ENCODE data around the gene BRS3.

BRS3 gene

GRCh38 chrX:136457303-136457917 is 30.3 kb upstream of the BRS3 start:
- no peak for DNase-seq
- no peak overlapping the region for H3K18ac ChIP-seq (ENCODE audit: low read length)
- no peaks in the 10 kb centered on the region for H3K27me3 ChIP-seq (ENCODE audit: insufficient read depth, low read length, poor library complexity)
- no peak overlapping the region for H2BK15ac ChIP-seq (replicated peaks; ENCODE audit: low read depth)
- H2BK120ac ChIP-seq (ENCODE audit: low read depth, low read length), result no peak overlapping the region
- H4K8ac ChIP-seq (ENCODE audit: low read depth, low read length), result no peak overlapping the region
- no peak overlapping the region for H3K27ac ChIP-seq (ENCODE audit: low read depth, low read length)
- no peaks in the 10 kb centered on the region for H3K4me1 ChIP-seq (ENCODE audit: control insufficient read depth, low read depth, low read length)
- H3K4me3 ChIP-seq (ENCODE audit: low read length), result no peak overlapping the region
- H3K9ac ChIP-seq (ENCODE audit: low read length), result no peak overlapping the region
- H2AK5ac ChIP-seq (ENCODE audit: low read length), result no peak overlapping the region
- no peak overlapping the region for H4K5ac ChIP-seq (ENCODE audit: low read length)
- no peaks in the 10 kb centered on the region for H3K79me2 ChIP-seq (ENCODE audit: control insufficient read depth, insufficient read depth, low read length)
- H3K23ac ChIP-seq (ENCODE audit: low read length), result no peak overlapping the region
- H3K56ac ChIP-seq (ENCODE audit: low read length), result no peak overlapping the region
- no CpG with 5 or more reads among the region's 5 CpGs for WGBS (ENCODE audit: extremely low coverage, insufficient coverage, low lambda C conversion rate)
- no peak overlapping the region for H3K4ac ChIP-seq (ENCODE audit: low read depth, low read length)
- H2BK5ac ChIP-seq (ENCODE audit: low read length), result no peak overlapping the region
- no peaks in the 10 kb centered on the region for H3K79me1 ChIP-seq (ENCODE audit: low read length)
- H3K4me2 ChIP-seq (ENCODE audit: low read length), result no peak overlapping the region
- no peaks in the 10 kb centered on the region for H3K36me3 ChIP-seq (ENCODE audit: control insufficient read depth, insufficient read depth, low read length)

- H3K36me3 ChIP-seq (ENCODE audit: control insufficient read depth, insufficient read depth, low read length), result no peaks in the 10 kb centered on the region
These were observed 23.2 kb upstream of the BRS3 start for GRCh38 chrX:136464589-136464988.

GRCh38 chrX:136467303-136467702 is 20.4 kb upstream of the BRS3 start:
- no peaks in the 10 kb centered on the region for H3K79me1 ChIP-seq (ENCODE audit: low read length)
- H3K9ac ChIP-seq (ENCODE audit: low read length), result no peak overlapping the region
- no peaks in the 10 kb centered on the region for H3K36me3 ChIP-seq (ENCODE audit: control insufficient read depth, insufficient read depth, low read length)
- no peak overlapping the region for H2BK15ac ChIP-seq (replicated peaks; ENCODE audit: low read depth)
- DNase-seq, result no peak
- H2AK5ac ChIP-seq (ENCODE audit: low read length), result no peak overlapping the region
- H3K27me3 ChIP-seq (ENCODE audit: insufficient read depth, low read length, poor library complexity), result no peaks in the 10 kb centered on the region
- WGBS (ENCODE audit: extremely low coverage, insufficient coverage, low lambda C conversion rate), result no CpG with 5 or more reads among the region's 3 CpGs
- H3K18ac ChIP-seq (ENCODE audit: low read length), result no peak overlapping the region
- no peak overlapping the region for H3K4me3 ChIP-seq (ENCODE audit: low read length)
- H4K8ac ChIP-seq (ENCODE audit: low read depth, low read length), result no peak overlapping the region
- H4K5ac ChIP-seq (ENCODE audit: low read length), result no peak overlapping the region
- no peaks in the 10 kb centered on the region for H3K4me1 ChIP-seq (ENCODE audit: control insufficient read depth, low read depth, low read length)
- no peak overlapping the region for H3K56ac ChIP-seq (ENCODE audit: low read length)
- H3K23ac ChIP-seq (ENCODE audit: low read length), result no peak overlapping the region
- no peaks in the 10 kb centered on the region for H3K79me2 ChIP-seq (ENCODE audit: control insufficient read depth, insufficient read depth, low read length)
- H3K4ac ChIP-seq (ENCODE audit: low read depth, low read length), result no peak overlapping the region
- no peak overlapping the region for H3K4me2 ChIP-seq (ENCODE audit: low read length)
- no peak overlapping the region for H2BK120ac ChIP-seq (ENCODE audit: low read depth, low read length)
- no peak overlapping the region for H3K27ac ChIP-seq (ENCODE audit: low read depth, low read length)
- H2BK5ac ChIP-seq (ENCODE audit: low read length), result no peak overlapping the region

More at GRCh38 chrX:136464589-136464988, 23.2 kb upstream of the BRS3 start:
- Histone ChIP-seq H3K9ac (ENCODE audit: low read length) (no peak overlapping the region), H3K4me3 (ENCODE audit: low read length) (no peak overlapping the region), H3K56ac (ENCODE audit: low read length) (no peak overlapping the region), H2BK5ac (ENCODE audit: low read length) (no peak overlapping the region), H2BK15ac (replicated peaks; ENCODE audit: low read depth) (no peak overlapping the region), H4K8ac (ENCODE audit: low read depth, low read length) (no peak overlapping the region), H3K79me1 (ENCODE audit: low read length) (no peaks in the 10 kb centered on the region), H3K4me2 (ENCODE audit: low read length) (no peak overlapping the region), H3K23ac (ENCODE audit: low read length) (no peak overlapping the region), H2AK5ac (ENCODE audit: low read length) (no peak overlapping the region), H3K79me2 (ENCODE audit: control insufficient read depth, insufficient read depth, low read length) (no peaks in the 10 kb centered on the region), H2BK120ac (ENCODE audit: low read depth, low read length) (no peak overlapping the region), H3K27me3 (ENCODE audit: insufficient read depth, low read length, poor library complexity) (no peaks in the 10 kb centered on the region), H3K4me1 (ENCODE audit: control insufficient read depth, low read depth, low read length) (no peaks in the 10 kb centered on the region), H3K27ac (ENCODE audit: low read depth, low read length) (no peak overlapping the region), H3K4ac (ENCODE audit: low read depth, low read length) (no peak overlapping the region), H4K5ac (ENCODE audit: low read length) (no peak overlapping the region), H3K18ac (ENCODE audit: low read length) (no peak overlapping the region)
- DNase-seq, result no peak
- WGBS (ENCODE audit: extremely low coverage, insufficient coverage, low lambda C conversion rate), result no CpG with 5 or more reads among the region's 3 CpGs

- H3K9ac ChIP-seq (ENCODE audit: low read length), result no peak overlapping the region
- no peaks in the 10 kb centered on the region for H3K36me3 ChIP-seq (ENCODE audit: control insufficient read depth, insufficient read depth, low read length)
- no peak overlapping the region for H2BK120ac ChIP-seq (ENCODE audit: low read depth, low read length)
- H3K4me1 ChIP-seq (ENCODE audit: control insufficient read depth, low read depth, low read length), result no peaks in the 10 kb centered on the region
- no peak overlapping the region for H2AK5ac ChIP-seq (ENCODE audit: low read length)
- no peak overlapping the region for H2BK15ac ChIP-seq (replicated peaks; ENCODE audit: low read depth)
- H3K79me1 ChIP-seq (ENCODE audit: low read length), result no peaks in the 10 kb centered on the region
- no peak overlapping the region for H3K23ac ChIP-seq (ENCODE audit: low read length)
- H2BK5ac ChIP-seq (ENCODE audit: low read length), result no peak overlapping the region
- H4K8ac ChIP-seq (ENCODE audit: low read depth, low read length), result no peak overlapping the region
- no peak overlapping the region for H3K18ac ChIP-seq (ENCODE audit: low read length)
- no peak overlapping the region for H3K4ac ChIP-seq (ENCODE audit: low read depth, low read length)
- H3K56ac ChIP-seq (ENCODE audit: low read length), result no peak overlapping the region
- no peak overlapping the region for H3K27ac ChIP-seq (ENCODE audit: low read depth, low read length)
- H4K5ac ChIP-seq (ENCODE audit: low read length), result no peak overlapping the region
- DNase-seq, result no peak
- WGBS (ENCODE audit: extremely low coverage, insufficient coverage, low lambda C conversion rate), result no CpG with 5 or more reads among the region's 2 CpGs
- no peak overlapping the region for H3K4me3 ChIP-seq (ENCODE audit: low read length)
- H3K79me2 ChIP-seq (ENCODE audit: control insufficient read depth, insufficient read depth, low read length), result no peaks in the 10 kb centered on the region
- H3K27me3 ChIP-seq (ENCODE audit: insufficient read depth, low read length, poor library complexity), result no peaks in the 10 kb centered on the region
- no peak overlapping the region for H3K4me2 ChIP-seq (ENCODE audit: low read length)
These were observed 19.2 kb upstream of the BRS3 start for GRCh38 chrX:136468391-136469103.

GRCh38 chrX:136473663-136474062 is 14.1 kb upstream of the BRS3 start:
- no peak overlapping the region for H2BK15ac ChIP-seq (replicated peaks; ENCODE audit: low read depth)
- no peak overlapping the region for H2BK5ac ChIP-seq (ENCODE audit: low read length)
- WGBS (ENCODE audit: extremely low coverage, insufficient coverage, low lambda C conversion rate), result no CpG with 5 or more reads among the region's 4 CpGs
- H2BK120ac ChIP-seq (ENCODE audit: low read depth, low read length), result no peak overlapping the region
- H3K4ac ChIP-seq (ENCODE audit: low read depth, low read length), result no peak overlapping the region
- H4K8ac ChIP-seq (ENCODE audit: low read depth, low read length), result no peak overlapping the region
- no peak for DNase-seq
- no peak overlapping the region for H3K9ac ChIP-seq (ENCODE audit: low read length)
- H3K36me3 ChIP-seq (ENCODE audit: control insufficient read depth, insufficient read depth, low read length), result no peaks in the 10 kb centered on the region
- no peak overlapping the region for H2AK5ac ChIP-seq (ENCODE audit: low read length)
- no peak overlapping the region for H4K5ac ChIP-seq (ENCODE audit: low read length)
- H3K56ac ChIP-seq (ENCODE audit: low read length), result no peak overlapping the region
- H3K23ac ChIP-seq (ENCODE audit: low read length), result no peak overlapping the region
- no peak overlapping the region for H3K4me2 ChIP-seq (ENCODE audit: low read length)
- no peaks in the 10 kb centered on the region for H3K27me3 ChIP-seq (ENCODE audit: insufficient read depth, low read length, poor library complexity)
- no peaks in the 10 kb centered on the region for H3K4me1 ChIP-seq (ENCODE audit: control insufficient read depth, low read depth, low read length)
- H3K79me1 ChIP-seq (ENCODE audit: low read length), result no peaks in the 10 kb centered on the region
- H3K27ac ChIP-seq (ENCODE audit: low read depth, low read length), result no peak overlapping the region
- H3K79me2 ChIP-seq (ENCODE audit: control insufficient read depth, insufficient read depth, low read length), result no peaks in the 10 kb centered on the region
- no peak overlapping the region for H3K18ac ChIP-seq (ENCODE audit: low read length)
- no peak overlapping the region for H3K4me3 ChIP-seq (ENCODE audit: low read length)
